ENCODE results near the gene UBA3. TPM values are rescaled to one million over a fixed set of nuclear protein-coding genes. Genes with fewer than 3 reads are reported as not detected.

Gene UBA3
- total RNA-seq, 4 donors from 2014 or later = 30.6 to 86.0 (median 47.2) TPM

- intact Hi-C loops (cut with DNase I; ENCODE audit: low total_unique reads) = no loop called here
- H3K4me3 ChIP-seq = no peak overlapping the region
- 84% methylated on average over 7 of the region's 7 CpGs for WGBS, 2 donors (ENCODE audit: low coverage in 1 of 2)
- in situ Hi-C loops (cut with MboI; ENCODE audit: low pct_ligation_motif_present in 1 of 4, low pct_unique_long_range_greater_than_20kb in 1 of 4, low sequenced_read_pairs in 3 of 4) = no loop called here
- H3K4me1 ChIP-seq = no peaks in the 10 kb centered on the region
- no peak overlapping the region for H3K27ac ChIP-seq
- TF ChIP-seq POLR2AphosphoS5 (IDR thresholded peaks at IDR 0.05) = no peak
- TF ChIP-seq CTCF (IDR thresholded peaks at IDR 0.05) = no peak
- no peak for TF ChIP-seq POLR2A (IDR thresholded peaks at IDR 0.05)
- no peak for TF ChIP-seq EP300 (IDR thresholded peaks at IDR 0.05; ENCODE audit: low read depth)
- peaks cover 0 to 87% (median 43%) of the 10 kb centered on the region in 4 donors for H3K36me3 ChIP-seq
- H3K27me3 ChIP-seq = no peaks in the 10 kb centered on the region
- no peak for DNase-seq
- no peaks in the 10 kb centered on the region for H3K9me3 ChIP-seq
Measured at GRCh38 chr3:69033470-69033869, 46.7 kb downstream of the UBA3 start.

- WGBS, 2 donors (ENCODE audit: low coverage in 1 of 2) = 97% methylated on average over 3 to 9 of the region's 9 CpGs
- no peak overlapping the region for H3K27ac ChIP-seq
- TF ChIP-seq CTCF (IDR thresholded peaks at IDR 0.05) (no peak), EP300 (IDR thresholded peaks at IDR 0.05; ENCODE audit: low read depth) (no peak), POLR2A (IDR thresholded peaks at IDR 0.05) (no peak), POLR2AphosphoS5 (IDR thresholded peaks at IDR 0.05) (no peak)
- H3K4me1 ChIP-seq = no peaks in the 10 kb centered on the region
- in situ Hi-C loops (cut with MboI; ENCODE audit: low pct_ligation_motif_present in 1 of 4, low pct_unique_long_range_greater_than_20kb in 1 of 4, low sequenced_read_pairs in 3 of 4) = no loop called here
- no peak for DNase-seq
- no peaks in the 10 kb centered on the region for H3K27me3 ChIP-seq
- H3K4me3 ChIP-seq = no peak overlapping the region
- intact Hi-C loops (cut with DNase I; ENCODE audit: low total_unique reads) = no loop called here
- no peaks in the 10 kb centered on the region for H3K9me3 ChIP-seq
- H3K36me3 ChIP-seq = peaks cover 0 to 86% (median 42%) of the 10 kb centered on the region in 4 donors
Measured at GRCh38 chr3:69032737-69033136, 47.4 kb downstream of the UBA3 start.

- Histone ChIP-seq H3K27ac (no peak overlapping the region), H3K4me1 (no peaks in the 10 kb centered on the region), H3K36me3 (peaks cover 0 to 86% (median 39%) of the 10 kb centered on the region in 4 donors), H3K27me3 (no peaks in the 10 kb centered on the region), H3K4me3 (no peak overlapping the region), H3K9me3 (no peaks in the 10 kb centered on the region)
- no peak for DNase-seq
- intact Hi-C loops (cut with DNase I; ENCODE audit: low total_unique reads) = no loop called here
- in situ Hi-C loops (cut with MboI; ENCODE audit: low pct_ligation_motif_present in 1 of 4, low pct_unique_long_range_greater_than_20kb in 1 of 4, low sequenced_read_pairs in 3 of 4) = no loop called here
- TF ChIP-seq POLR2A (IDR thresholded peaks at IDR 0.05) = no peak
- no peak for TF ChIP-seq EP300 (IDR thresholded peaks at IDR 0.05; ENCODE audit: low read depth)
- TF ChIP-seq POLR2AphosphoS5 (IDR thresholded peaks at IDR 0.05) = no peak
- no peak for TF ChIP-seq CTCF (IDR thresholded peaks at IDR 0.05)
- WGBS, 2 donors (ENCODE audit: low coverage in 1 of 2) = 88 to 95% methylated on average over 1 to 2 of the region's 2 CpGs
Measured at GRCh38 chr3:69032142-69032541, 48.0 kb downstream of the UBA3 start.

GRCh38 chr3:69031635-69032034, 48.5 kb downstream of the UBA3 start:
- Histone ChIP-seq H3K27me3 (no peaks in the 10 kb centered on the region), H3K4me1 (no peaks in the 10 kb centered on the region), H3K27ac (no peak overlapping the region), H3K36me3 (peaks cover 0 to 90% (median 40%) of the 10 kb centered on the region in 4 donors), H3K4me3 (no peak overlapping the region), H3K9me3 (no peaks in the 10 kb centered on the region)
- DNase-seq = no peak
- in situ Hi-C loops (cut with MboI; ENCODE audit: low pct_ligation_motif_present in 1 of 4, low pct_unique_long_range_greater_than_20kb in 1 of 4, low sequenced_read_pairs in 3 of 4) (no loop called here), intact Hi-C loops (cut with DNase I; ENCODE audit: low total_unique reads) (no loop called here)
- TF ChIP-seq POLR2A (IDR thresholded peaks at IDR 0.05) (no peak), EP300 (IDR thresholded peaks at IDR 0.05; ENCODE audit: low read depth) (no peak), CTCF (IDR thresholded peaks at IDR 0.05) (no peak), POLR2AphosphoS5 (IDR thresholded peaks at IDR 0.05) (no peak)
- WGBS, 2 donors (ENCODE audit: low coverage in 1 of 2) = 84 to 92% methylated on average over 1 of the region's 1 CpG

All from transverse colon (tissue), 4 donors.